ENCODE data around the gene COBLL1. TPM values are rescaled to one million over a fixed set of nuclear protein-coding genes. Genes with fewer than 3 reads are reported as not detected.

Gene COBLL1
- total and polyA plus RNA-seq, 2 of the 4 experiments (the other 2 are of a cell fraction), result 0.79 to 1.1 TPM

DNA sequence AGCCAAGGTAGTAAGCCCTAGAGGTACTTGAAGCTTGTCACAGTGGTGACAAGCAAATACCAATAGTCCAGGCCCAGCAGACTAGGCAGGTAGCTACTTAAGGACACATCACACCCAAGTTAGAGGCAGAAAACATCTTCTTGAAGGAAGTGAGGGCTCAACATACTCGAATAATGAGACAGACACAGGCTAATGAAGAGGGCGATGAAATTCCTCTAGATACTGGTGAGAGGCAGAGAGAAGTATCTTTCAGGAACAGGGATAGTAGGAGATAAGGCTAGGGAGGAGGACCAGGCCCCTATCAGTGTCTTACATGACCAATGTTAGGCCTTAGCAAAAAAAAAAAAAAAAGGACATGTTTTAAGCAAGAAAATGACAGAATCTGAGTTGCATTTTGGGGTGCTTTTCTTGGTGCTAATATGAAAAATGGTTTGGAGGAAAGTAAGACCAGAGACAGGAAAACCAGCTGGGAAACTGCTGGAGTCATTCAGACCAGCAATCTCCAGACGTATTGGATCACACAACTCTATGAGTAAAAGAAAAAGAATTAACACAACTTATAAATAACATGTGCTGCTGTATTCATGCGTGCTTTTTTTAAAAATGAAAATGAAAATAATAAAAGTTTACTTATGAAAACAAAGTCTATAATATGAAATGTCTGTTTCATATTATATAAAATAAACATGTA is 37.7 kb downstream of the COBLL1 start (continued):
- no peak for TF ChIP-seq NFE2L2 (IDR thresholded peaks at IDR 0.05; ENCODE audit: low read depth, low read length)
- no peak for TF ChIP-seq POLR2A (IDR thresholded peaks at IDR 0.05; ENCODE audit: low read depth, low read length)

DNA sequence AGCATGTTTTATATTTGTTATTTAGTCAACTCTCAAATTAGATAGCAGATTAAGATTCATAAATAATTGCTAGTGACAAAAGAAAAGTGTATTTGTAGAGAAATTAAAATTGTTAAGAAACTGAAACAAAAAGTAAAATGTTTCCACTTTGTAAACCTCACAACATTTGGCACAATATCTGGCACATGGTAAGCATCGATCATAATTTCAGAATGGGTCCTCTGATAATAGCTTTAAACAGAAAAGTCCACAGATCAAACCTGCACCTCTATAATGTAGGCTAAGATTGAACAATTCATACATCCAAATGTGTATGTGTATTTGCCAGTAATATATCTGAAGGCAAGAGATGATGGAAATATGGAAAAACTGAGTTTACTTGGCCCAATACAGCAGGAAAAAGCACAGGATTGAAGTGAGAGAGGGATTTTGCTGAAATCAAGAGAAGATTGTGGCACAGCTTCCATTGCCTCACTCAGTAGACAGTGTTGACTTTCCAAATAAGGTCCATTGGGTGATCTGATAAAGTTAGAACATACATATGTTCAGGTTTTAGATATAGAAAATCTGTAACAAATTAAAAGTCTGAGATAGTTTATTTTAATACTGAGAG is 39.4 kb downstream of the COBLL1 start:
- H3K23ac ChIP-seq (ENCODE audit: low read depth, low read length), result no peak overlapping the region
- H4K91ac ChIP-seq (ENCODE audit: insufficient read depth, low read depth, low read length), result no peak overlapping the region
- in situ Hi-C loops (cut with MboI; ENCODE audit: low sequenced_read_pairs) (no loop called here), intact Hi-C loops (cut with micrococcal nuclease) (no loop called here), dilution Hi-C loops (cut with HindIII; ENCODE audit: low sequenced_read_pairs, unreplicated experiment) (no loop called here)
- TF ChIP-seq POLR2A (IDR thresholded peaks at IDR 0.05; ENCODE audit: low read depth, low read length), result no peak
- no peak for TF ChIP-seq NFE2L2 (IDR thresholded peaks at IDR 0.05; ENCODE audit: low read depth, low read length)
- no peak for TF ChIP-seq MXI1 (IDR thresholded peaks at IDR 0.05; ENCODE audit: borderline replicate concordance, low read depth, low read length)
- TF ChIP-seq SMC3 (IDR thresholded peaks at IDR 0.05; ENCODE audit: low read depth, low read length), result no peak
- TF ChIP-seq, protein P1, sequence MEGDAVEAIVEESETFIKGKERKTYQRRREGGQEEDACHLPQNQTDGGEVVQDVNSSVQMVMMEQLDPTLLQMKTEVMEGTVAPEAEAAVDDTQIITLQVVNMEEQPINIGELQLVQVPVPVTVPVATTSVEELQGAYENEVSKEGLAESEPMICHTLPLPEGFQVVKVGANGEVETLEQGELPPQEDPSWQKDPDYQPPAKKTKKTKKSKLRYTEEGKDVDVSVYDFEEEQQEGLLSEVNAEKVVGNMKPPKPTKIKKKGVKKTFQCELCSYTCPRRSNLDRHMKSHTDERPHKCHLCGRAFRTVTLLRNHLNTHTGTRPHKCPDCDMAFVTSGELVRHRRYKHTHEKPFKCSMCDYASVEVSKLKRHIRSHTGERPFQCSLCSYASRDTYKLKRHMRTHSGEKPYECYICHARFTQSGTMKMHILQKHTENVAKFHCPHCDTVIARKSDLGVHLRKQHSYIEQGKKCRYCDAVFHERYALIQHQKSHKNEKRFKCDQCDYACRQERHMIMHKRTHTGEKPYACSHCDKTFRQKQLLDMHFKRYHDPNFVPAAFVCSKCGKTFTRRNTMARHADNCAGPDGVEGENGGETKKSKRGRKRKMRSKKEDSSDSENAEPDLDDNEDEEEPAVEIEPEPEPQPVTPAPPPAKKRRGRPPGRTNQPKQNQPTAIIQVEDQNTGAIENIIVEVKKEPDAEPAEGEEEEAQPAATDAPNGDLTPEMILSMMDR (conservative IDR thresholded peaks at IDR 0.05; ENCODE audit: low read depth, low read length), result no peak
- no peak for TF ChIP-seq CHD1 (IDR thresholded peaks at IDR 0.05; ENCODE audit: low read depth, low read length)
- no peak for TF ChIP-seq CEBPB (IDR thresholded peaks at IDR 0.05; ENCODE audit: low read depth, low read length)
- no peak for TF ChIP-seq MAZ (IDR thresholded peaks at IDR 0.05; ENCODE audit: borderline replicate concordance, low read depth, low read length)
- TF ChIP-seq RFX5 (IDR thresholded peaks at IDR 0.05; ENCODE audit: low read depth, low read length), result no peak
- no peak for TF ChIP-seq MAFK (IDR thresholded peaks at IDR 0.05; ENCODE audit: low read depth, low read length)
- no peak for TF ChIP-seq BHLHE40 (IDR thresholded peaks at IDR 0.05; ENCODE audit: low read depth, low read length)
- TF ChIP-seq, protein P2, sequence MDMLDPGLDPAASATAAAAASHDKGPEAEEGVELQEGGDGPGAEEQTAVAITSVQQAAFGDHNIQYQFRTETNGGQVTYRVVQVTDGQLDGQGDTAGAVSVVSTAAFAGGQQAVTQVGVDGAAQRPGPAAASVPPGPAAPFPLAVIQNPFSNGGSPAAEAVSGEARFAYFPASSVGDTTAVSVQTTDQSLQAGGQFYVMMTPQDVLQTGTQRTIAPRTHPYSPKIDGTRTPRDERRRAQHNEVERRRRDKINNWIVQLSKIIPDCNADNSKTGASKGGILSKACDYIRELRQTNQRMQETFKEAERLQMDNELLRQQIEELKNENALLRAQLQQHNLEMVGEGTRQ (IDR thresholded peaks at IDR 0.05; ENCODE audit: low read depth, low read length), result no peak
- no peak for TF ChIP-seq RAD21 (IDR thresholded peaks at IDR 0.05; ENCODE audit: low read length)
- no peaks in the 10 kb centered on the region for H3K9me1 ChIP-seq (ENCODE audit: insufficient read depth, low read length)
- H4K8ac ChIP-seq (ENCODE audit: low read depth in 2 of 2, low read length in 2 of 2), result no peak overlapping the region
- no peak for ATAC-seq (ENCODE audit: low read depth)
- no peaks in the 10 kb centered on the region for H4K20me1 ChIP-seq (ENCODE audit: insufficient read depth, low read length)
- no peak overlapping the region for H3K14ac ChIP-seq (replicated peaks; ENCODE audit: low read depth, low read length)
- H3K4me2 ChIP-seq (ENCODE audit: low read depth, low read length), result no peak overlapping the region
- H3K27me3 ChIP-seq (ENCODE audit: control insufficient read depth, insufficient read depth, low read length), result no peaks in the 10 kb centered on the region
- no peaks in the 10 kb centered on the region; the same call in 1 of the 2 replicates for H3K4me1 ChIP-seq (ENCODE audit: control insufficient read depth, insufficient read depth, low read length)
- H2AFZ ChIP-seq (replicated peaks; ENCODE audit: low read length, poor library complexity), result no peak overlapping the region
- no peaks in the 10 kb centered on the region for H3K79me1 ChIP-seq (ENCODE audit: low read depth in 1 of 2, low read length in 2 of 2)
- no peak overlapping the region for H3K27ac ChIP-seq (ENCODE audit: insufficient read depth, low read length)
- no peak overlapping the region for H3K4me3 ChIP-seq (ENCODE audit: insufficient read depth, low read depth, low read length)
- no peak overlapping the region for H3K56ac ChIP-seq (ENCODE audit: extremely low read depth, insufficient read depth, low read length)
- POLR2A ChIA-PET (ENCODE audit: unreplicated experiment), result no interaction called here
- H2BK5ac ChIP-seq (ENCODE audit: low read depth, low read length, poor library complexity, severe bottlenecking), result no peak overlapping the region
- no peak overlapping the region for H2AK9ac ChIP-seq (replicated peaks; ENCODE audit: low read depth, low read length, poor library complexity)
- H3K9ac ChIP-seq (ENCODE audit: low read depth, low read length), result no peak overlapping the region
- H2BK20ac ChIP-seq (ENCODE audit: low read depth, low read length), result no peak overlapping the region
- H2BK15ac ChIP-seq (ENCODE audit: low read depth, low read length), result no peak overlapping the region
- no peak for DNase-seq
- H3K36me3 ChIP-seq (ENCODE audit: control insufficient read depth, insufficient read depth, low read length), result no peaks in the 10 kb centered on the region
- no peak overlapping the region for H4K5ac ChIP-seq (ENCODE audit: low read depth, low read length)
- no CpG with 5 or more reads among the region's 1 CpG for WGBS, 2 experiments (ENCODE audit: extremely low coverage in 2 of 2, insufficient read length in 1 of 2)
- no TSS peak for BruUV-seq (replicated peaks)
- CTCF ChIA-PET, result no interaction called here
- H2BK120ac ChIP-seq (ENCODE audit: low read depth, low read length), result peak overlapping the region; percentile 23; the same call in 1 of the 2 replicates
- H3K4ac ChIP-seq (ENCODE audit: low read depth, low read length), result no peak overlapping the region
- H2AK5ac ChIP-seq (ENCODE audit: low read depth, low read length), result no peak overlapping the region
- H3K9me3 ChIP-seq (ENCODE audit: control insufficient read depth, insufficient read depth, low read length), result no peaks in the 10 kb centered on the region
- no peak overlapping the region for H3K18ac ChIP-seq (ENCODE audit: low read depth, low read length)
